NCI-H446 treated with DMSO at 0.1 percent for 48 hours (cell line): ENCODE measurements around the gene GRK5.

ENCODE experiments used
- DNase-seq: peaks from one replicate; lab custom pipeline; 2025; lab: John Stamatoyannopoulos, UW

Gene GRK5

GRCh38 chr10:119198438-119198837, 8.9 kb upstream of the GRK5 start:
- no peak for DNase-seq

GRCh38 chr10:119199231-119199992, 8.0 kb upstream of the GRK5 start:
- peak; percentile 50 for DNase-seq

GRCh38 chr10:119201233-119201632, 6.1 kb upstream of the GRK5 start:
- no peak for DNase-seq

- no peak for DNase-seq
Measured at GRCh38 chr10:119203006-119203405, 4.4 kb upstream of the GRK5 start.

GRCh38 chr10:119205894-119206602, 1.3 kb upstream of the GRK5 start:
- DNase-seq = no peak

- DNase-seq = no peak
Measured at GRCh38 chr10:119206603-119207365, 587 bp upstream of the GRK5 start.

- DNase-seq = no peak
Measured at GRCh38 chr10:119207713-119208552, 562 bp downstream of the GRK5 start.

GRCh38 chr10:119208553-119208940, 1.2 kb downstream of the GRK5 start:
- no peak for DNase-seq

- DNase-seq = no peak
Measured at GRCh38 chr10:119209035-119209735, 1.8 kb downstream of the GRK5 start.

- no peak for DNase-seq
Measured at GRCh38 chr10:119209736-119210355, 2.5 kb downstream of the GRK5 start.

GRCh38 chr10:119210633-119211032, 3.3 kb downstream of the GRK5 start:
- DNase-seq = no peak

GRCh38 chr10:119211176-119211575, 3.8 kb downstream of the GRK5 start:
- no peak for DNase-seq

- no peak for DNase-seq
Measured at GRCh38 chr10:119211625-119212441, 4.5 kb downstream of the GRK5 start.

GRCh38 chr10:119215371-119215770, 8.0 kb downstream of the GRK5 start:
- DNase-seq = no peak

GRCh38 chr10:119216127-119216526, 8.8 kb downstream of the GRK5 start:
- DNase-seq = no peak

- no peak for DNase-seq
Measured at GRCh38 chr10:119217401-119217800, 10.0 kb downstream of the GRK5 start.

GRCh38 chr10:119217991-119218490, 10.7 kb downstream of the GRK5 start:
- no peak for DNase-seq

- no peak for DNase-seq
Measured at GRCh38 chr10:119219871-119220270, 12.5 kb downstream of the GRK5 start.

- no peak for DNase-seq
Measured at GRCh38 chr10:119221201-119221600, 13.8 kb downstream of the GRK5 start.

GRCh38 chr10:119221666-119222065, 14.3 kb downstream of the GRK5 start:
- DNase-seq = no peak
